NCI-H460 (cell line): ENCODE results near the gene CTF1. TPM values are rescaled to one million over a fixed set of nuclear protein-coding genes. Genes with fewer than 3 reads are reported as not detected.
"Not testable (repeated sequence)": the region's sequence is repeated elsewhere in the genome, so short reads cannot be mapped to it uniquely, and the experiment has no call there.

Source experiments
- DNase-seq: peaks from one replicate; pipeline ENCODE4 v3.0.0-alpha.2; 2016; ENCODE audit warnings: low read depth; ENCODE audit errors: extremely low read depth
- polyA plus RNA-seq: library from polyadenylated mRNA; depleted of rRNA; stranded (reverse); fragments of >200 nt; gene quantifications from 2 replicates; pipeline ENCODE4 v1.2.3, GENCODE V29; 2014; cell fraction: nucleus; rRNA removed
- total RNA-seq: library from RNA; depleted of rRNA; stranded (reverse); fragments of >200 nt; shearing (Covaris generic); gene quantifications from 2 replicates; pipeline ENCODE4 v1.2.3, GENCODE V29; 2014; rRNA removed

CTF1 gene, protein sequence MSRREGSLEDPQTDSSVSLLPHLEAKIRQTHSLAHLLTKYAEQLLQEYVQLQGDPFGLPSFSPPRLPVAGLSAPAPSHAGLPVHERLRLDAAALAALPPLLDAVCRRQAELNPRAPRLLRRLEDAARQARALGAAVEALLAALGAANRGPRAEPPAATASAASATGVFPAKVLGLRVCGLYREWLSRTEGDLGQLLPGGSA
- 0.59 and 0.92 TPM in 2 replicates for total RNA-seq
- polyA plus RNA-seq: 0.32 and 0.65 TPM in 2 replicates

- DNase-seq: no peak
Observed at GRCh38 chr16:30896261-30896888, at the start of gene CTF1. CTF1 (plus strand) TSS chr16:30896614; CDS start chr16:30896644, 30 bp downstream.

GRCh38 chr16:30846649-30847402, 49.6 kb upstream of the CTF1 start:
- DNase-seq: no peak

GRCh38 chr16:30850246-30850645, 46.2 kb upstream of the CTF1 start:
- no peak for DNase-seq

GRCh38 chr16:30853758-30854157, 42.7 kb upstream of the CTF1 start:
- DNase-seq: no peak

GRCh38 chr16:30858111-30858495, 38.3 kb upstream of the CTF1 start:
- DNase-seq: no peak

DNA sequence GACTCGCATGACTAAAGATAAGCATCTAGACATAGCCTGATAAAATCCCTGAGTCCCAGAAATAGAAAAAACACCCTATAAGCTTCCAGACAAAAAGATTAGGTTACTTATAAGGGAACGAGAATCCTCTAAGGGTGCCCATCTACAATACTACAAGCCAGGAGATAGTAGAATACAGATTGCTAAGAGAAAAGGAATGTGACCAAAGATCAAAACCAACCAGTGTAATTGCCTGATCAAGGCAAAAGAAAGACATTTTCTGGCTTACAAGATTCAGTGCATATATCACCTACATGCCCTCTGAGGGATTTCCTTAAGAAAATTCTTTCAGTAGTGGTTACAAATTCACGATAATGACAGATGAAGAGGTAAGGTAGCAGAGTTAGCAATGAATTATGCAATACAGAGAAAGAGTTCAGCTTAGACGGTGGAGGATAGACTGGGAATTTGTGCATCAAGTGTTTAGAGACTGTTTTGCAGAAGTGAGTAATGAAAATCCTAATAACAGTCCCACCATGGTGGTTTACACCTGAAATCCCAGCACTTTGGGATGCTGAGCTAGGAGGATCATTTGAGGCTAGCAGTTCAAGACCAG, 37.5 kb upstream of the CTF1 start:
- no peak for DNase-seq

GRCh38 chr16:30860729-30861128, 35.7 kb upstream of the CTF1 start:
- DNase-seq: not testable (repeated sequence)

DNA sequence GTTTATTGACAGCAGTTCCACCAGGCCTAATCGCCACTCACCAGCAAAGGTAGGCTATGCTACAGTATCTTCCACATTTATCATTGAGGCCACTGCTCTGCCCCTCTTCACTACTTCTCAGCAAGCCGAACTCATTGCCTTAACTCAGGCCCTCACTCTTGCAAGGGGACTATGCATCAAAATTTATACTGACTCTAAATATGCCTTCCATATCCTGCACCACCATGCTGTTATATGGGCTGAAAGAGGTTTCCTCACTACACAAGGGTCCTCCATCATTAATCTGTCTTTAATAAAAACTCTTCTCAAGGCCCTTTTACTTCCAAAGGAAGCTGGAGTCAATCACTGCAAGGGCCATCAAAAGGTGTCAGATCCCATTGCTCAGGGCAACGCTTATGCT, 33.2 kb upstream of the CTF1 start:
- DNase-seq: not testable (repeated sequence)

- no peak for DNase-seq
Observed at GRCh38 chr16:30866031-30866430, 30.4 kb upstream of the CTF1 start.

DNA sequence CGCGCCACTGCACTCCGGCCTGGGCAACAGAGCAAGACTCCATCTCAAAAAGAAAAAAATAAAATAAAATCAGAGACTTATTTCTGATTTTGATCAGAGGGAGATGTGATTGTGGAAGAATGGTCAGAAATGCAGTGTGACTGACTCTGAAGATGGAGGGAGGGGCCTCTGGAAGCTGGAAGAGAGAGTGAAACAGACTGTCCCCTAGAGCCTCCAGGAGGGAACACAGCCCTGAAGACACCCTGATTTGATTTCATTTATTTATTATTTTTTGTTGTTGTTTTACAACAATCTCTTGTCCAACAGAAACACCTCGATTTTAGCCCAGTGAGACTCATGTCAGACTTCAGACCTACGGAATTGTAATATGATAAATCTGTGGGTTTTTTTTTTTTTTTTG, 28.7 kb upstream of the CTF1 start:
- no peak for DNase-seq

DNA sequence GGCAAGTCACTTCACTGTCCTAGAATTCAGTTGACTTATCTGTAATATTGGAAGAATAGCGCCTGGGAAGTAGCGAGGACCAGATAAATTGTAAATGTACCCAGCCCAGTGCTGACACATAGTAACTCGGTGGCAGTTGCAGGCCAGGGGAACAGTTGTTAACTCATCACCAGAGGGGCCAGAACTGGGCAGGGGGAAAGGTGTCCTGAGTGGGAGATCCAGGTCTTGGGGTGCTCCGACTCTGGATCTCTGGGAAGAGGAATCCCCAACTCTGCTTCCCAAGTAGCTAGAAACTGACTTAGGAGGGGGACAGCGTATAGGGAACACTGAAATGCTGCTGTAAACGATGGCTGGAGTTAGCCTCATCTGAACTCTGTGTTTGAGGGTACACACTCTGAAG, 25.5 kb upstream of the CTF1 start:
- no peak for DNase-seq

DNA sequence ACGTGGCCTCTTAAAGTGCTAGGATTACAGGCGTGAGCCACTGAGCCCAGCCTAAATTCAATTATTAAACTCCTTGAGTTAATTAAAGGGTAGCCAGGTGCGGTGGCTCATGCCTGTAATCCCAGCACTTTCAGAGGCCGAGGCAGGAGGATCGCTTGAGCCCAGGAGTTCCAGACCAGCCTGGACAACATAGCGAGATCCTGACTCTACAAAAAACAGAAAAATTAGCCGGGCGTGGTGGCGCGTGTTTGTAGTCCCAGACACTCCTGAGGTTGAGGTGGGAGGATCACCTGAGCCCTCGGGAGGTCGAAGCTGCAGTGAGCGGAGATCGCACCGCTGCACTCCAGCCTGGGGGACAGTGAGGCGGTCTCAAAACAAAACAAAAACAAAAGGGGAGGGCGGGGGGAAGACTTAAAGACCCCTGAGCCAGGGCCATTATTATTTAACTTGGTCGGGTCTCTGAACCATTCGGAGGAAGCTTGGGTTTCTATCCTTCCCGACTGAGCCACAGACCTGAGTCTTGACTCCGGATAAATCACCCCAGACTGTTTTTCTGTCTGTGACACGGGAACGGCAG, 22.1 kb upstream of the CTF1 start:
- DNase-seq: no peak

DNA sequence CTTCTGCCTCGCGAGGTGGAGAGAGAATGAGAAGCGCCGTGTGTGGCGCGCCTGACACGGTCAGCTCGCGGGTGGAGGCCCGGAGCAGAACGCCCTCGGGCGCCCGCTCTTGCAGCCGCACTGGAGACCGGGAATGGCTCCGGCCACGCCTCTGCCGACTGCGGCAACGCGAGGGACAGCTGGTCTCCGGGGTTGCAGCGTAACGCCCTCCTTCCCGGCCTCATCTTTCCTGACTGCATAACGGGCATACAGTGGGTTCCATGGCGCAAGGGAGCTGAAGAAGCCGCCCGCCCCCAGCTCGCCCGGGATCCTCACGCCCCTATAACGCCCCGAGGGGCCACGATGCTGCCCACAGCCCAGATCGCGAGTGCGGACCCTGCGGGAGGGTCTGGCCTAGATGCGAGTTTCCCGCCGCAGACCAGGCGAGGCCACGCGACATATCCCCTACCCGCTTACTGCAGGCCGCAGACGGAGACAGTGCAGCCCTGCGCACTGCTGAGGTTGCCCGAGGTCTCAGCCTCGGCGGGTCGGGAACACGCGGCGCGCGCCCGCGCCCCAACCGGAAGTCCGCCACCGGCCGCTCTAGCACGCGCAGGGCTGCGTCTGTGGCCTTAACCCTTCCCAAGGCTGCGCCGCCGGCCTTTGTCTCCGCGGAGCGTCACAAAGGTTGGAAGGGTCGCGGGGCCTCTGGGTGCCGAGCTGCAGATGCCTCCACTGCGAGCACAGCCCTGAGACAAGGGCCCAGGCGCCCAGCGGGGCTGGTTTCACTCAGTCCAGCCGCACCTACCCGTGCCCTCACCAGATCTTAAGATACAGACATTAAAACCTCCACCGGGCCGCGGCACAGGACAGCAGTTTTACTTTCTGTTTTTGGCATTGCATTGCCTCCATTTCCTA, 21.3 kb upstream of the CTF1 start:
- DNase-seq: peak; percentile 85

- no peak for DNase-seq
Observed at GRCh38 chr16:30875871-30876801, 20.3 kb upstream of the CTF1 start.

DNA sequence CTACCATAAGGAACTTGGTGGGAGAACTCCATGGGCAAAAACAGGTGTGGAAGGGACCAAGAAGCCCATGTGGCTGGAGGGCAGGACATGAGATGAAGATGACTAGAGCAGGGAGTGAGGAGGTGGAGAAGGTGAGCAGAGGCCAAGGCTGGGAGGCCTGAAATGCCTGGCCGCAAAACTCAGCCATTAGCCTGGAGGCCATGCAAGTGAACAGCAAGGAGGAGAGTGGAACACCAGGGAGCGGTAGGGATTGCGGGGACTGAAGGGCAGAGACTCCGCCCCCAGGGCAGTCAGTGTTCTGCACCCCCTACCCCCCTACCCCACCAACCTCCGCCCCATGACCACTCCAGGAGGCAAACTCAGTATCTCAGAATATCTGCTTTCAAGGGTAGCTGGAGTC, 19.5 kb upstream of the CTF1 start:
- DNase-seq: no peak

DNA sequence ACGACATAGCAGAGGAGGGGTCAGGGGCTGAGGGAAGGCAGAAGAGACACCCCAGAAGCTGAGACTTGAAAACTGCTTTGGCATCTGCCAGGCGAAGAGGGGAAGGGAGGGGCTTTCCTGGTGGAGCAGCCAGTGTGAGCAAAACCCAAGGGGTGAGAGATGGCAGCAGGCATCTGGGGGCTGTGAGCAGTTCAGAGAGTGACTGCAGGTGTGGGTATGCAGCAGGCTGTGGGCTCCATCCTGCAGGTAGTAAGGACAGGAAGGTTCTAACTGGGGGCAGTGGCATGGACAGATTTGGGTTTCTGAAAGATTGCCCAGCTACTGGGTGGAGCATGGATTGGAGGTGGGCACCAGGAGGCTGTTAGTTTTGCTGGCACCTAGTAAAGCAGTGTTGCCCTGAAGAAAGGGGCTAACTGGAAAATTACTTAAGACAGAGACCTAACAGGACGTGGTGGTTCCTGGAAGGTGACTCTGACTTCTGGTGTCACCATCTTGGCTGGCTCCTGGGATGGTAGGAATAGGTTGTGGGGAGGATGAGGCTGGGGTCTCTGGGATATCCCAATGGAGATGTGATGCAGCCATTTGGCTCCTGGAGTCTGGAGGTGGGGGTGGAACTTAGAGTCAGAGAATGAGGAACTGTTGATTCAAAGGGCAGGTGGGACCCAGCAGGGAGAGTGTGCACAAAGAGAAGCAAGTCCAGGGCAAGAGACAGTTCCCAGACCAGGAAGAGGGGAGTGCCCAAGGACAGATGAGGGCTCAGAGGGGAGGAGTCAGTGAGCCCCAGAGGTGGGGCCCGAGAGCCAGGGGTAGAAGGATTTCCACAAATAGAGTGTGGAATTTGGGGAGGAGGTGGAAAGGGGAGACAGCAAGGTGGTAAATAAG, 13.7 kb upstream of the CTF1 start:
- DNase-seq: no peak

DNA sequence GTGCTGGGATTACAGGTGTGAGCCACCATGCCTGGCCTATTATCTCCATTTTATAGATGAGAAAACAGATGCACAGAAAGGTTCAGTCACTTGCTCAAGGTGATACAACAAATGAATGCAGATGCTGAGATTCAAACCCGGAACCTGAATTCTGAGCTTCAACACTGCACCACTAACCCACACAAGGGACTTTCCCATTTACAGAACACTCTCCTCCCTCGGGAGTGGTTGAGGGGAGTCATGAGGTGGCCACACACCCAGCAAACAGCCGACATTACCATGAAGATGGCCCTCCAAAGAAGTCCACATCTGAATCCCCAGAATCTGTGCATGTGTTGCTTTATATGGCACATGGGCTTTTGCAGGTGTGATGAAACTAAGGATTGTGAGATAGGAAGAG, 11.7 kb upstream of the CTF1 start:
- no peak for DNase-seq

GRCh38 chr16:30885196-30885595, 11.2 kb upstream of the CTF1 start:
- no peak for DNase-seq
